Spleen (tissue), 7 donors: Measurements from ENCODE around the gene PM20D2.

Source experiments
- CTCF ChIP-seq, 11 experiments: fragments of 200-600 bp in 7 of 11; fragments of 450-650 bp in 4 of 11; sonication (generic) in 4 of 11; IDR thresholded peaks in 8 of 11; conservative IDR thresholded peaks in 3 of 11; 1 replicate in 7 of 11; 2 replicates in 4 of 11; pipeline versions ENCODE4 v1.4.0 to v1.8.0; 2016 to 2021; ENCODE audit warnings: antibody characterized with exemption in 11 of 11, inconsistent platforms in 4 of 11, mild to moderate bottlenecking in 1 of 11
- POLR2AphosphoS5 ChIP-seq, 3 donors: sonication (generic); formaldehyde crosslinking; IDR thresholded peaks; one replicate each; pipeline ENCODE4 v1.5.1; 2017; ENCODE audit warnings: antibody characterized with exemption in 3 of 3
- donor health status: DM: no; HTN: no; CAD: no; lungs with moderate emphysema.
- donor health status: DM: no; HTN: no; CAD: no.
- donor health status: DM: no; HTN: no; CAD: no.

- TF ChIP-seq CTCF (IDR thresholded peaks at IDR 0.05 in 8 of 11, conservative IDR thresholded peaks at IDR 0.05 in 3 of 11) (no peak), POLR2AphosphoS5 (IDR thresholded peaks at IDR 0.05) (no peak)
Measured at GRCh38 chr6:89173634-89174033, 27.8 kb downstream of the PM20D2 start.
